Activated CD8-positive, alpha-beta memory T cell treated with anti-CD3 and anti-CD28 coated beads, Interleukin-2, amount 50 U/mL, for 24 hours (primary cell): ENCODE results near the gene R3HDM2.
"Not testable (repeated sequence)": the region's sequence is repeated elsewhere in the genome, so short reads cannot be mapped to it uniquely, and the experiment has no call there.

Experiments
- DNase-seq: peaks from one replicate; pipeline ENCODE4 v3.0.0-alpha.2; 2020; ENCODE audit errors: extremely low read depth

Gene R3HDM2

GRCh38 chr12:57330992-57331391 is 99.9 kb downstream of the R3HDM2 start:
- no peak for DNase-seq

GRCh38 chr12:57329219-57329618 is 101.6 kb downstream of the R3HDM2 start:
- DNase-seq, result no peak

GRCh38 chr12:57325395-57325794 is 105.4 kb downstream of the R3HDM2 start:
- DNase-seq, result no peak

GRCh38 chr12:57323416-57323815 is 107.4 kb downstream of the R3HDM2 start:
- no peak for DNase-seq

- DNase-seq, result no peak
These were observed 110.2 kb downstream of the R3HDM2 start for GRCh38 chr12:57320639-57321038.

- DNase-seq, result no peak
These were observed 111.0 kb downstream of the R3HDM2 start for GRCh38 chr12:57319678-57320469.

- DNase-seq, result no peak
These were observed 115.2 kb downstream of the R3HDM2 start for GRCh38 chr12:57315681-57316080.

- DNase-seq, result not testable (repeated sequence)
These were observed 118.6 kb downstream of the R3HDM2 start for GRCh38 chr12:57312287-57312686.

GRCh38 chr12:57309420-57309819 is 121.4 kb downstream of the R3HDM2 start:
- DNase-seq, result no peak

- no peak for DNase-seq
These were observed 129.8 kb downstream of the R3HDM2 start for GRCh38 chr12:57300961-57301584.

- DNase-seq, result no peak
These were observed 131.3 kb downstream of the R3HDM2 start for GRCh38 chr12:57299514-57300016.

GRCh38 chr12:57296291-57296690 is 134.6 kb downstream of the R3HDM2 start:
- no peak for DNase-seq

- not testable (repeated sequence) for DNase-seq
These were observed 148.8 kb downstream of the R3HDM2 start for GRCh38 chr12:57282073-57282472.

GRCh38 chr12:57280211-57281062 is 150.4 kb downstream of the R3HDM2 start:
- DNase-seq, result peak; percentile 66

- DNase-seq, result no peak
These were observed 152.1 kb downstream of the R3HDM2 start for GRCh38 chr12:57278465-57279381.

GRCh38 chr12:57276935-57277563 is 153.8 kb downstream of the R3HDM2 start:
- DNase-seq, result no peak

GRCh38 chr12:57276233-57276632 is 154.6 kb downstream of the R3HDM2 start:
- DNase-seq, result not testable (repeated sequence)

- no peak for DNase-seq
These were observed 157.3 kb downstream of the R3HDM2 start for GRCh38 chr12:57273516-57273915.

- DNase-seq, result no peak
These were observed 158.3 kb downstream of the R3HDM2 start for GRCh38 chr12:57272337-57273151.

- DNase-seq, result no peak
These were observed 159.8 kb downstream of the R3HDM2 start for GRCh38 chr12:57270966-57271470.
